HEK293 (cell line): Measurements from ENCODE around the gene COLQ.
"Not testable (repeated sequence)": the region's sequence is repeated elsewhere in the genome, so short reads cannot be mapped to it uniquely, and the experiment has no call there.

Experiments
- CTCF ChIA-PET: fragments of 350-600 bp; formaldehyde crosslinking; extraction: SDS; loops from one replicate; lab custom pipeline; 2021; ENCODE audit warnings: antibody characterized with exemption; lab: Yijun Ruan, JAX
- POLR2A ChIA-PET: fragments of 300-600 bp; formaldehyde crosslinking; extraction: SDS; loops from one replicate; lab custom pipeline; 2020; ENCODE audit warnings: antibody characterized with exemption, inconsistent platforms; lab: Yijun Ruan, JAX
- H3K27ac ChIP-seq: fragments of 200-500 bp; sonication (Bioruptor generic); 2 replicates; pipeline ENCODE4 v1.5.1; 2014; ENCODE audit warnings: low read depth, low read length, control low read depth, inconsistent platforms; ENCODE audit errors: extremely low read depth
- H3K36me3 ChIP-seq, 2 experiments: fragments of 200-500 bp in 1 of 2; sonication (Bioruptor generic) in 1 of 2; 1 replicate in 1 of 2; 2 replicates in 1 of 2; pipeline ENCODE4 v1.5.1; 2014 to 2017; ENCODE audit warnings: inconsistent platforms in 2 of 2, low read length in 2 of 2; ENCODE audit not compliant: control insufficient read depth in 2 of 2, insufficient read depth in 1 of 2
- H3K4me1 ChIP-seq: fragments of 200-500 bp; sonication (Bioruptor generic); 2 replicates; pipeline ENCODE4 v1.5.1; 2014; ENCODE audit warnings: mild to moderate bottlenecking, low read length, inconsistent platforms; ENCODE audit not compliant: control insufficient read depth, insufficient read depth
- H3K4me3 ChIP-seq: 2 replicates; pipeline ENCODE4 v1.5.1; 2011; ENCODE audit warnings: low read depth, mild to moderate bottlenecking, control low read depth, low read length, moderate library complexity
- H3K9me3 ChIP-seq: fragments of 200-500 bp; sonication (Bioruptor generic); 2 replicates; pipeline ENCODE4 v1.5.1; 2014; ENCODE audit warnings: low read depth, low read length, inconsistent platforms; ENCODE audit not compliant: control insufficient read depth, insufficient read depth
- CTCF ChIP-seq: fragments of 450-650 bp; formaldehyde crosslinking; IDR thresholded peaks from 2 replicates; pipeline ENCODE4 v1.5.1; 2016; ENCODE audit warnings: missing biosample characterization, missing genetic modification characterization
- MYNN ChIP-seq: fragments of 450-650 bp; formaldehyde crosslinking; IDR thresholded peaks from 2 replicates; pipeline ENCODE4 v1.5.1; 2016; ENCODE audit warnings: missing biosample characterization, missing genetic modification characterization, borderline replicate concordance
- MZF1 ChIP-seq: fragments of 450-650 bp; formaldehyde crosslinking; IDR thresholded peaks from 2 replicates; pipeline ENCODE4 v1.5.1; 2017; ENCODE audit warnings: missing biosample characterization, missing genetic modification characterization, borderline replicate concordance
- PATZ1 ChIP-seq: fragments of 450-650 bp; formaldehyde crosslinking; IDR thresholded peaks from 2 replicates; pipeline ENCODE4 v1.5.1; 2016; ENCODE audit warnings: missing biosample characterization, missing genetic modification characterization
- SCRT1 ChIP-seq: fragments of 450-650 bp; formaldehyde crosslinking; IDR thresholded peaks from 2 replicates; pipeline ENCODE4 v1.5.1; 2016; ENCODE audit warnings: missing biosample characterization, missing genetic modification characterization, borderline replicate concordance
- ZBTB6 ChIP-seq: fragments of 450-650 bp; formaldehyde crosslinking; IDR thresholded peaks from 2 replicates; pipeline ENCODE4 v1.5.1; 2017; ENCODE audit warnings: missing biosample characterization, missing genetic modification characterization
- ZNF133 ChIP-seq: fragments of 450-650 bp; formaldehyde crosslinking; IDR thresholded peaks from 2 replicates; pipeline ENCODE4 v1.5.1; 2016; ENCODE audit warnings: missing biosample characterization, missing genetic modification characterization
- ZNF138 ChIP-seq: fragments of 450-650 bp; formaldehyde crosslinking; IDR thresholded peaks from 2 replicates; pipeline ENCODE4 v1.5.1; 2016; ENCODE audit warnings: missing biosample characterization, missing genetic modification characterization, borderline replicate concordance
- ZNF148 ChIP-seq: fragments of 450-650 bp; formaldehyde crosslinking; IDR thresholded peaks from 2 replicates; pipeline ENCODE4 v1.5.0; 2017; ENCODE audit warnings: missing biosample characterization, missing genetic modification characterization, borderline replicate concordance
- ZNF175 ChIP-seq: fragments of 450-650 bp; formaldehyde crosslinking; IDR thresholded peaks from 2 replicates; pipeline ENCODE4 v1.5.1; 2016; ENCODE audit warnings: missing biosample characterization, missing genetic modification characterization
- ZNF214 ChIP-seq: fragments of 450-650 bp; formaldehyde crosslinking; IDR thresholded peaks from 2 replicates; pipeline ENCODE4 v1.5.1; 2017; ENCODE audit warnings: missing biosample characterization, mild to moderate bottlenecking, missing genetic modification characterization, borderline replicate concordance
- ZNF221 ChIP-seq: fragments of 450-650 bp; formaldehyde crosslinking; IDR thresholded peaks from 2 replicates; pipeline ENCODE4 v1.5.1; 2017; ENCODE audit warnings: missing biosample characterization, missing genetic modification characterization, borderline replicate concordance
- ZNF324 ChIP-seq: fragments of 450-650 bp; formaldehyde crosslinking; IDR thresholded peaks from 2 replicates; pipeline ENCODE4 v1.5.1; 2016; ENCODE audit warnings: missing biosample characterization, missing genetic modification characterization
- ZNF37A ChIP-seq: fragments of 450-650 bp; IDR thresholded peaks from 2 replicates; pipeline ENCODE4 v1.5.1; 2018; ENCODE audit warnings: missing biosample characterization, missing genetic modification characterization
- ZNF544 ChIP-seq: fragments of 450-650 bp; formaldehyde crosslinking; IDR thresholded peaks from 2 replicates; pipeline ENCODE4 v1.5.0; 2017; ENCODE audit warnings: missing biosample characterization, missing genetic modification characterization
- ZNF561 ChIP-seq: fragments of 450-650 bp; IDR thresholded peaks from 2 replicates; pipeline ENCODE4 v1.5.1; 2018; ENCODE audit warnings: missing biosample characterization, missing genetic modification characterization, borderline replicate concordance
- ZNF580 ChIP-seq: fragments of 450-650 bp; formaldehyde crosslinking; IDR thresholded peaks from 2 replicates; pipeline ENCODE4 v1.5.1; 2016; ENCODE audit warnings: missing biosample characterization, missing genetic modification characterization
- ZNF621 ChIP-seq: fragments of 450-650 bp; formaldehyde crosslinking; IDR thresholded peaks from 2 replicates; pipeline ENCODE4 v1.5.1; 2017; ENCODE audit warnings: missing biosample characterization, missing genetic modification characterization
- ZNF623 ChIP-seq: fragments of 450-650 bp; formaldehyde crosslinking; IDR thresholded peaks from 2 replicates; pipeline ENCODE4 v1.5.1; 2016; ENCODE audit warnings: missing biosample characterization, missing genetic modification characterization
- ZNF768 ChIP-seq: fragments of 450-650 bp; formaldehyde crosslinking; IDR thresholded peaks from 2 replicates; pipeline ENCODE4 v1.5.1; 2018; ENCODE audit warnings: missing biosample characterization, mild to moderate bottlenecking, missing genetic modification characterization
- ZNF791 ChIP-seq: fragments of 450-650 bp; formaldehyde crosslinking; IDR thresholded peaks from 2 replicates; pipeline ENCODE4 v1.5.1; 2016; ENCODE audit warnings: missing biosample characterization, missing genetic modification characterization

Gene COLQ

GRCh38 chr3:15420871-15421270, 100.6 kb downstream of the COLQ start:
- Histone ChIP-seq H3K9me3 (no peaks in the 10 kb centered on the region), H3K4me3 (no peak overlapping the region), H3K27ac (no peak overlapping the region), H3K36me3 (peaks cover 49 to 72% of the 10 kb centered on the region in 2 experiments), H3K4me1 (no peaks in the 10 kb centered on the region)
- TF ChIP-seq ZNF221 = no peak
- TF ChIP-seq PATZ1 (tag by site-specific recombination) = no peak
- no peak for TF ChIP-seq ZNF175 (tag by site-specific recombination)
- TF ChIP-seq ZNF138 (tag by site-specific recombination) = no peak
- no peak for TF ChIP-seq ZNF791
- no peak for TF ChIP-seq MYNN (tag by site-specific recombination)
- TF ChIP-seq ZNF148 (tag by site-specific recombination) = no peak
- TF ChIP-seq ZNF37A (tag by site-specific recombination) = no peak
- no peak for TF ChIP-seq ZNF623 (tag by site-specific recombination)
- no peak for TF ChIP-seq ZNF544 (tag by site-specific recombination)
- no peak for TF ChIP-seq ZBTB6
- no peak for TF ChIP-seq CTCF
- no peak for TF ChIP-seq MZF1
- TF ChIP-seq ZNF621 = no peak
- ChIA-PET CTCF (interaction anchor here (0.6 kb wide), 1 partner anchor 1602 kb away, joined by 4 read pairs; no protein-coding TSS in a partner anchor), POLR2A (no interaction called here)

- H3K4me3 ChIP-seq, H3K27ac ChIP-seq, POLR2A ChIA-PET, H3K4me1 ChIP-seq, H3K9me3 ChIP-seq: not testable (repeated sequence)
- peaks cover 56 to 74% of the 10 kb centered on the region in 2 experiments for H3K36me3 ChIP-seq
- CTCF ChIA-PET = interaction anchor here (0.7 kb wide), 1 partner anchor 243 kb away, joined by 3 read pairs; no protein-coding TSS in a partner anchor
Observed at GRCh38 chr3:15410966-15411365, 110.5 kb downstream of the COLQ start.

- H3K4me1 ChIP-seq = no peaks in the 10 kb centered on the region
- POLR2A ChIA-PET = no interaction called here
- no peak overlapping the region for H3K27ac ChIP-seq
- CTCF ChIA-PET = interaction anchor here (3.5 kb wide), 1 partner anchor 142 kb away, joined by 30 read pairs; no protein-coding TSS in a partner anchor
- no peaks in the 10 kb centered on the region for H3K9me3 ChIP-seq
- TF ChIP-seq ZNF580 (tag by site-specific recombination) = no peak
- TF ChIP-seq ZNF214 = no peak
- no peak for TF ChIP-seq ZNF324
- TF ChIP-seq ZNF133 (tag by site-specific recombination) = no peak
- no peak for TF ChIP-seq ZNF768
- no peak for TF ChIP-seq ZNF561 (tag by site-specific recombination)
- TF ChIP-seq SCRT1 = no peak
- TF ChIP-seq ZNF175 (tag by site-specific recombination) = no peak
- TF ChIP-seq, all 188 proteins: peak for 0
- H3K36me3 ChIP-seq = peaks cover 45 to 62% of the 10 kb centered on the region in 2 experiments
- no peak overlapping the region for H3K4me3 ChIP-seq
Observed at GRCh38 chr3:15409774-15410173, 111.7 kb downstream of the COLQ start.
